C4-2B (cell line): ENCODE data around the gene PDP2.

ENCODE experiments used
- H3K27ac ChIP-seq: fragments of 450-650 bp; 2 replicates; pipeline ENCODE4 v1.5.1; 2017
- ZFX ChIP-seq: fragments of 450-650 bp; IDR thresholded peaks from 2 replicates; pipeline ENCODE4 v1.6.1; 2017
- TF ChIP-seq, protein P1 (sequence below): fragments of 450-650 bp; conservative IDR thresholded peaks from 2 replicates; pipeline ENCODE4 v1.5.1; 2017; ENCODE audit warnings: mild to moderate bottlenecking

Gene PDP2

GRCh38 chr16:66921729-66922450 is 41.6 kb downstream of the PDP2 start:
- no peak for TF ChIP-seq ZFX
- TF ChIP-seq, protein P1, sequence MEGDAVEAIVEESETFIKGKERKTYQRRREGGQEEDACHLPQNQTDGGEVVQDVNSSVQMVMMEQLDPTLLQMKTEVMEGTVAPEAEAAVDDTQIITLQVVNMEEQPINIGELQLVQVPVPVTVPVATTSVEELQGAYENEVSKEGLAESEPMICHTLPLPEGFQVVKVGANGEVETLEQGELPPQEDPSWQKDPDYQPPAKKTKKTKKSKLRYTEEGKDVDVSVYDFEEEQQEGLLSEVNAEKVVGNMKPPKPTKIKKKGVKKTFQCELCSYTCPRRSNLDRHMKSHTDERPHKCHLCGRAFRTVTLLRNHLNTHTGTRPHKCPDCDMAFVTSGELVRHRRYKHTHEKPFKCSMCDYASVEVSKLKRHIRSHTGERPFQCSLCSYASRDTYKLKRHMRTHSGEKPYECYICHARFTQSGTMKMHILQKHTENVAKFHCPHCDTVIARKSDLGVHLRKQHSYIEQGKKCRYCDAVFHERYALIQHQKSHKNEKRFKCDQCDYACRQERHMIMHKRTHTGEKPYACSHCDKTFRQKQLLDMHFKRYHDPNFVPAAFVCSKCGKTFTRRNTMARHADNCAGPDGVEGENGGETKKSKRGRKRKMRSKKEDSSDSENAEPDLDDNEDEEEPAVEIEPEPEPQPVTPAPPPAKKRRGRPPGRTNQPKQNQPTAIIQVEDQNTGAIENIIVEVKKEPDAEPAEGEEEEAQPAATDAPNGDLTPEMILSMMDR, result no peak
- no peak overlapping the region for H3K27ac ChIP-seq

- TF ChIP-seq, protein P1, result no peak
- TF ChIP-seq ZFX, result no peak
- no peak overlapping the region for H3K27ac ChIP-seq
Observed at GRCh38 chr16:66923247-66923731, 43.0 kb downstream of the PDP2 start.

- TF ChIP-seq, protein P1, result no peak
- no peak for TF ChIP-seq ZFX
- no peak overlapping the region for H3K27ac ChIP-seq
Observed at GRCh38 chr16:66923866-66924265, 43.6 kb downstream of the PDP2 start.

GRCh38 chr16:66924527-66925321 is 44.4 kb downstream of the PDP2 start:
- TF ChIP-seq ZFX, result no peak
- TF ChIP-seq, protein P1, result no peak; the same call in 1 of the 2 replicates
- no peak overlapping the region for H3K27ac ChIP-seq

- H3K27ac ChIP-seq, result no peak within 1 kb of the TSS
- no peak for TF ChIP-seq ZFX
- TF ChIP-seq, protein P1, result no peak
Observed at GRCh38 chr16:66925322-66925840, 45.1 kb downstream of the PDP2 start, which contains the start of gene RRAD. Gene RRAD, minus strand, starts transcription at chr16:66925535. Its CDS starts 356 bp downstream, at chr16:66925179.

GRCh38 chr16:66926171-66926947 is 46.0 kb downstream of the PDP2 start:
- TF ChIP-seq, protein P1, result no peak
- TF ChIP-seq ZFX, result no peak
- H3K27ac ChIP-seq, result no peak overlapping the region
